ENCODE results near the gene SLC9A9.

Gene SLC9A9

DNA sequence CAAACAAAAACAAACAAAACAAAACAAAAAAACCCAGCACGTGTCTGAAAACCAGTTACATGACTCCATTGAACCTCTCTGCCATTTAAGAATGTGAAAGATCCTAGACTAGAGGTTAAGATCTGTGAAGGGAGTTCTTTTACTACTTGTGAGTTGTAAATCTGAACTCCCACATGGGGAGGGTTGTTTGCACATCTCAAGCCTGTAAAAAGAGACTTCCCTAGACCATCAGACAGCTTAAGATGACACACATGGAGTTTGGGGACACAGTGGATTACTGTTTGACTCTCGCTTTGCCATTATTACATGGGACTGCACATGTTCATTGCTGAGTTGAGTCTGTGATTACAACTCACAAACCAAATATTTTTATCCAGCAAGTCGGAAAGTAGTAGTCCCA is 171.5 kb downstream of the SLC9A9 start:
- no peak for DNase-seq

DNA sequence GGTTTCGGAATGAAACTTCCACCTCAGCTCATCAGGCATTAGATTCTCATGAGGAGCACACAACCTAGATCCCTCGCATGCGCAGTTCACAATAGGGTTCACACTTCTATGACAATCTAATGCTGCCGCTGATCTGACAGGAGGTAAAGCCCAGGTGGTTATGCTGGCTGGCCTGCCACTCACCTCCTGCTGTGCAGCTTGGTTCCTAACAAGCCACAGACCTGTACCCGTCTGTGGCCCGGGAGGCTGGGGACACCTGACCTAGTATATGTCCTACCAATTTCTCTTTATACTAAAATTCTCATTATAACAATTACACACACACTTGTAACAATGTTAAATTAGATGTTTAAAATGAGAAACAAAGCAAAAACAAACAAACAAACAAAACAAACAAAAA is 172.2 kb downstream of the SLC9A9 start:
- no peak for DNase-seq

DNA sequence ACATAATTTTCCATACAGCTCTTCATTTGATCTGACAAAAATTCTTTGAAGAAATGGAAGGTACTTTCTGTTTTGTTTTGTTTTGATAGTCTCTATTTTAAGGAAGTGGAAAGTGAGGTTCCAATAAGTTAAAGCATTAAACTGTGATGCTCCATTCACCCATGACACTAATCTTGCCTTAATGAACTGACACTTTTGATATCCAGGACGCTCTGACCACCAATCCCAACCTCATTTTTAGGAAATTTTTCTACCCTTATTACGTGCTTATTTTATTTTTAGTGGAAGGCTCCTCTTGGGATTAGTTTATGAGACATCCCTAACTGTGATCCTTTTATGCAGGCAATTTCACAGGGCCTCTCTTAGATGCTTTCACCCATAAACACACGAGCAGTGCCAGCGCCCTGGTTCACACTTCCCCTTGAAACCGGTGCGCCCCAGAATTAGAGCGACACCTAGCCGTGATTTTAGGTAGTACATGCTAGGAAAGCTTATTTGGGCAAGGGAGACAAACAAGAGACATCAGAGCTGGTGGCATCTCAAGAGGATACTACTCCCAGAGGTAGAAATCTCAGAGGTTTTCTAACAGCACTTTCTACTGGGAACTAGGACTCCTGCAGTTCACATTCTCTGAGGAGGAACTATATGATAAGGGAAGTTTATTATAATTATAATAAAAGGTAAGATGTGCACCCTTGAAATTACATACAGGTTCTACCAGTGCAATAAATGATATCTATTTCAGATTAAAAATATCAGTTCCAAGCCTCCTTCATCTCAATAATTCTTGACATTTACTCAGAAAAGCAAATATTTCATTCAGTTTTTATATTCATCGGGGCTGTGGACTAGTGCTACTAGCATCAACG is 173.9 kb downstream of the SLC9A9 start:
- peak; percentile 81 for DNase-seq

DNA sequence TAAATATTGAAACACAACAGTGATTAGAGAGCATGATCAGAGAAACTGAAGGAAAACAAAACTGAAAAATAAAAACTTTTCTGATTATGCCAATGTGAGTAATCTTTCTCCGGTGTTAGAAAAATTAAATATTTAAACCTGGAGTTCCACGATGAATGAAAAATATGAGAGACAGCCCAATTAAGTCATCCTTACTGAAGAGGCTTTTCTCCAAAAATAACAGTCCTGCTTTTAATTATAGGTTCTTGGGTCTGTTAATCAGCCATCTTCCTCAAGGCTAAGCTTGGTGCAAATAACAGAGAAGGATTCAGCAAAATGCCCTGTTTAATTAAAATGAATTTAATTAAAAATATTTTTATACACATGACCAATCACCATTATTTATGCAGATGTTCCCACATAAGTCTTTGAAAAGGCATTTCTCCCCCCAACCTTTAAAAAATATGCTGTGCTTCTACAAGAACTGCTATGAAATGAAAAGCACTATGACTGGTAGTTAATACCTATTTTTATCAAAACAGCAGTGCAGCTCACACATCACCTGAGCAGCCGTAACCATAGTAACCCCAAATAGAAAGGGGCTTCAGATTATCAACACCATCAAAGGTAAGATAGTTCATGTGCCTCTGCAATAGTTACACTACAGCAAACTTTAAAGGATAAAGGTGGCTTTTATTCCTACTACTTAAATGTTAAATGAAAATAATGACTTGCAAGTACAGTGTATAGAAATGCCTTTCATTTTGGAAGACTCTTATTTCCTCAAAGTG is 175.7 kb downstream of the SLC9A9 start:
- DNase-seq: no peak

DNA sequence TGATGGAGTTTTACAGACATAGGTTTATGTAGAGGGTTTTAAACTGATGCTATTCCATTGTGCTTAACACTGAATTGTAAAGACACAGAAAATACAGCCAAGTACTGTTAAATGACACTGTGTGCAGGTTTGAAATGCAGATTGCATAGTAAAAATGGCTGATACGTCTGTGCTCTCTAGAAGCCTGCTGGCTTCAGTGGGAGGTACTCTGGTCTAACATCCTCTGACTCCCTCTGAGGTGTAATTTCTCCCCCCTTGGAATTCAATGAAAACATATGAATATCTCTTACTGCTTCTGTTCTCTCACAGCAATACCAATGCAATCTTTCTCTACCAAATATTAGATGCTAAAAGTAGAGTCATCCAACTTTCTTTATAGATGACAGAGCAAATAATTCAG is 176.6 kb downstream of the SLC9A9 start:
- DNase-seq: no peak

DNA sequence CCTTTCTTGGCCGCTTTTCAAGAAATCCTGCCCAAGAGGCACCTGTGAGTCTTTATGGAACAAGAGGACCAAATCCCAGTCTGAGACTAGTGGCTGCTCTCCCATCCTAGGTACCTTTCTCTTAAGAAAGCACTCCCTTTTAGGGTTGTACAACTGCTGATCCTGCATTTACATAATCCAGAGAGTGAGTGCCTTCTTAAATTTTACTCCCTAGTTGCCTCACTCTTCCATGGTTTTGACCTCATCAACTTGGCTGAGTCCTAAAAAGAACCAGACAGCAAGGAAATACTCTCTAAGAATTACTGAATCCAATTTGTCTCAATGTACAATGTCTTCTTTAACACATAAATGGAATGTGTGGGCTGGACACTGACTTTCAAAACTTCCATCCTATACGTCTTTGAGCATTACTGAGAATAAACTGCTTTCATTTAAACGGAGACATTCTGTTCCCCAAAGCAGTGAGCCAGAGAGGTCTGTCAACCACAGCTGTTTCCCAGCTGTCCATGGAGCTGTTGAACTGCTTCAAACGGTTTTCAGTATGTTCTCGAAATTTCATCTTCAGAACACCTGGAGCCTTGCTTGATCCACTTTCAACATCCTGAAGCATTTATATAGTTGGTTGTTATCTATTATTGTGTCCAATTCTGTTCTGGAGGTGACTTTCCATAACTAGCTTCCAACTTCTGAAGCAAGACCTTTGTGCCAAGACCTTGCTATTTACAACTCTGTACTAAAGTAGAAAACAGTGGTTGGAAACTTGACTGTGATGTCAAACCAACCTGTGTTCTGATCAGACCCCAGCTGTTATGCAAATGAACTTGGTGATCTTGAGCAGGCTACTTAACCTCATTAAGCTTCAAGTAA is 179.1 kb downstream of the SLC9A9 start:
- no peak for DNase-seq

DNA sequence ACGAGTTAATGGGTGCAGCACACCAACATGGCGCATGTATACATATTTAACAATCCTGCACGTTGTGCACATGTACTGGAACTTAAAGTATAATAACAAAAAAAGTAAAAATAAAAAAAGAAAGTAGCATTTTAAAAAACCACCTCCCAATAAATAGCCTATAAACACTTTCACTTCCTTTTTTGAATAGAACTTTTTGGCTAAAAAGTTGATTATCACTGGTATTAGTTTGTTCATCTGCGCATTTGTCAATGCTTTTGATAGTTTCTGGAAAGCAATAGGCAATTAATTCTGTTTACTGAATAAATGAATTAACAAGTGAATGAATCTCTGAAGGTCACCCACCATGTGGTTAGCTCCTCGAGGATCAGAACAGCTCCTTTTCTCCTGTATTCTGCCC is 179.9 kb downstream of the SLC9A9 start:
- DNase-seq: no peak

DNA sequence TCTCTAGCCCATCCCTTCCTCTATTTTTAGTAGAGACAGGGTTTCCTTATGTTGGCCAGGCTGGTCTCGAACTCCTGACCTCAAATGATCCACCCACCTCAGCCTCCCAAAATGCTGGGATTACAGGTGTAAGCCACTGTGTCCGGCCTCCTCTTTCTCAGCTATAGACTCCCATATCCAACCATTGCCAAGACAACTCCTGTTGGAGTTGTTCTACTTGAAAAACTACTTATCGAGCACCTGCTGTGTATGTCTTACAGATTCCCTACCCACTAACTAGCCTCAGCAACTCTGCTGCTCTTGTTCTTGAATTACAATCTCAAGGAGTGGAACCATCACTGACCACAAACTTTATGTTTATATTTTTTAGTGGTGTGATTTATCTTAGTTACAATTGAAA is 186.6 kb downstream of the SLC9A9 start:
- DNase-seq: no peak

DNA sequence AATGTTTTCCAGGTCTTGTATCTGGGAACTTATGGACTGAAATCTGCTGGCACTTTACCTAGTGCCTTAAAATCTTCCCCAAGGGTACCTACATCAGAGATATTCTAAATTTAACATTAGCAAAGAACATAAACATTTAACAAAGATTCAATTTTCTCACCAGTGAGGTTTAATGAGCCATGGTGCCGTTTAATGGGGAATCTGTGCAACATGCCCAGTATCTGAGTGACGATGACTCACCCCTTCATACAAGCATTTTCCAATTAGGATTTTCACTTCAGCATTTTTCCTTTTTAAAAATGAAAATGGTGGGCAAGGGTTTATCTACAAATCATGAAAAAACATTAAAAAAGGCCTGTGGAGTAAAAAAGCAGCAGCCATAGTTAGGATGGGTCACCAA is 189.4 kb downstream of the SLC9A9 start:
- DNase-seq: no peak

DNA sequence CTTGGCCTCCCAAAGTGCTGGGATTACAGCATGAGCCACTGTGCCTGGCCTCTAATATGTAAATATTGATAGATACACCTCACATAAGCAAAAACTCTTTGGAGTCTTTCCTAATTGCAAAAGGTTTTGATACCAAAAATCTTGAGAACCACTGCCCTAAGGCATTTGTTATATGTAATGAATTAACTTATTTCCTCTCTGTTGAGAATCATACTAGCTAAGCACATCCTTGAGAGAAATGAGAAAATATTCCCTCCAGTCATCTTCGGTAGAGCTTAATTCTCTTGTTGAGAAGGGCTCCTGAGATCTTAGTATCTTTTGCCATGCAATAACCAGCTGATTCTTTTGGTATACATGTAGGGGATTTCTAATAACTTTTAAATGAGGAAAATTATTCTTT is 190.2 kb downstream of the SLC9A9 start:
- no peak for DNase-seq

DNA sequence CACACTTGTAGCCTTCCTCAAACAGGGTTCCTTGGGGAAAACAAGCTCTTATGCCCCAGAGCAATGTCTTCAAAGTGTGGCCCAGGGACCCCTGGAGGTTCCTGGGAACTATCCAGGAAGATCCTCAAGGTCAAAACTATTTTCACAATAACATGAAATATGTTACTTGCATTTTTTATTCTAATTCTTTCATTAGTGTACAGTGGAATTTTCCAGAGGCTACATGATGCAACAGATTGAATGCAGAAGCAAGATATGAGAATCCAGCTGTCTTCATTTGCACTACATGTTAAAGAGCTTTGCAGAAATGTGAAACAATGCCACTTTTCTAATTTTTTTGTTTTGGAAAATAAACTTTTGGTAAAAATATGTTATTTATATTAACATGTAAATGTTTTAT is 190.9 kb downstream of the SLC9A9 start:
- DNase-seq: no peak

DNA sequence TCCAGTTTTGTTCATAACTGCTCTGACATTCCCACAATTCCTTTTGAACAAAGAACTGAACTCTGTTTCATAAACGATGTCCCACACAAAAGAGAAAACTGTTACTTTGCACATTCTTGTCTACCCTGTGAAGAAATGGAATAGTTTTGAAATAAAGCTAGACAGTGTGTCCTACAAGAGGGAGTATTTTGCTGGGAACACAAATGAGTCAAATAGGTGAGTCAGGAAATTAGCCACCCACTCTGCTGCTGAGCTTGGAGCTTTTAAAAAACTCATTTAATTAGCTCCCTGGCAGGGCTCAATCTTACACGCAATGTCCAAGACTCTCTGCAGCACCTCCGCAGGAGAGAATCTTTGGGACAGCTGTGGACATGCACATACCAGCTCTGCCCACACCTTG is 193.4 kb downstream of the SLC9A9 start:
- no peak for DNase-seq

DNA sequence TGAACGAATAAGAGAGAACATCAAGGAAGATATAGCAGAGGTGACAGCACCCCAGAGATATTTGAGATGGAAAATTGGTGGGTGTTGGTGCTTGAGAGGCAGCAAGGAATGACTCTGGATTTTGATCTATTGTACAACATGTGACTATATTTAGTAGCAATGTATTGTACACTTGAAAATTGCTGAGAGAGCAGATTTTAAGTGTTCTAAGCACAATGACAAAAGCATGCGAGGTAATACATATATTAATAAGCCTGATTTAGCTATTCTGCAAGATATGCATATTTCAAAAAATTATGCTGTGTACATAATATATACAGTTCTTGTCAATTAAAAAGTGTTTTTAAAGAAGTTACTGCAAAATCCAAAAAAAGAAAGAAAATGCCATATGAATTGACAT is 194.3 kb downstream of the SLC9A9 start:
- no peak for DNase-seq

DNA sequence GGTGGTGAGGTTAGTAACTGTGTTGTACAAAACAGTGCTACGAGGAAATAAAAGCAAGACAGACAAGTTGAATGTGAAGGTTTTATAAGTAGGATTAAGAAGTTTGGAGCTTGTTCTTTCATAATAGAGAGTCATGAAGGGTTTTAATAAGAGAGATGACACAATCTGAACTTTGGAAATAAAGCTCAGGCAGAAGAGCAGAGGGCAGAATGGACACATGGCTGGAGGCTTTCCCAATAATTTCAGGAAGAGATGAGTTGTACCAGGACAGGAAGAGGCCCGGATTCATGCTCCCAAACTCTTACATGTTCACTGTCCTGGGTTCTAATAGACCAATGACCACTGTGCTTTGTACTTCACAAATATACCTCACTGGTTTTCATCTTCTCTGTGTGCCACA is 194.8 kb downstream of the SLC9A9 start:
- DNase-seq: no peak

DNA sequence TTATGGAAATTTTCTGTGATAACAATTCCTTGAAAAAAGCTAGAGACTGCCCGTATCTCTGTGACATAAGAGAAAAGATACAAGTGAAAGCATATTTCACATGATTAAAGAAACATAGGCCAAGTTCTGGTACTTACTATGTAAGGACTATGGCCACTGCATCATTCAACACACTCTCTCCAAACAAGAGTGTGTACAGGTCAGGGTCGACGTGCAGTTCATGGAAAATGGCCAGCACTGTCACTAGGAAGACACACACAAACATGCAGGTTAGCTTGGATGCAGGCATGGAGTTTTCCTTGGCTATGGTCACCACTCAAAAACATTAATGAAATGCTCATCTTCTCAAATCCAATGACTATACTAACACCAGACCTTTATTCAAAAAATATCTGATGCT is 196.2 kb downstream of the SLC9A9 start:
- no peak for DNase-seq

DNA sequence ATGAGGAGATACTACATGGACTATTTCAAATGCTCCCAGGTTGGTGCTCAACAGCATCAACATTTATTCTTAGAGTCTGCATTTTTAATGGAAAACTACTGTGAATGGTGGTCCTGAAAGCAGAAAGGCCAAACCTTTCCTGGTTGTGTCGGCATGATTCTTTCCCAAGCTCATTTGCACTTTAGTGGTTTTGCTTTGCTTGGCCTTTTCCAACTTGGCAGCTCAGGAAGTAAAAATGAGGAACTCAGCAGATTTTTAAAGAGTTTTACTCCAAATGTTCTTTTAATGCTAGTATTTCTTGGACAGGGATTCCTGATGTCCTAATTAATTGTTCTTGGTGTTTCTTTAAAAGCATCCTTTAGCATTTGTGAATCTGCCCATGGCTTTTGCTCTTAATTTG is 197.4 kb downstream of the SLC9A9 start:
- DNase-seq: no peak

DNA sequence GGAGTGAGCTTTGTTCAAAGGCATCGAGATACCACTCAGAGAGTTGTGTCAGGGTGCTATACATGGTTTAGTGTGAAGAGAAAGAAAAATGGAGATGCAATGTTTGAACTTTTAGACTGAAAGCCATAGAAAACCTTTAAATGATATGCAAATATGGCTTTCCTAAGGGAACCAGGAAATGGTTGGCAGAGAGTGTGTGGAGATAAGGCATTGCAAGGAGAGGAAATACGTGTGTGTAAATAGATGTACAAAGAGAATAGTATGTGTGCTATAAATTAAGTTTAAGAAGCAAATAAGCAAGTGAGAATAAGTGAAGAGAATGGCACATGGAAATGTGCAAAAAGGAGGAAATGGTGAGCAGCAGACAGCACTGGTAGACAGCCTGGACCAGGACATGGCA is 198.1 kb downstream of the SLC9A9 start:
- no peak for DNase-seq

DNA sequence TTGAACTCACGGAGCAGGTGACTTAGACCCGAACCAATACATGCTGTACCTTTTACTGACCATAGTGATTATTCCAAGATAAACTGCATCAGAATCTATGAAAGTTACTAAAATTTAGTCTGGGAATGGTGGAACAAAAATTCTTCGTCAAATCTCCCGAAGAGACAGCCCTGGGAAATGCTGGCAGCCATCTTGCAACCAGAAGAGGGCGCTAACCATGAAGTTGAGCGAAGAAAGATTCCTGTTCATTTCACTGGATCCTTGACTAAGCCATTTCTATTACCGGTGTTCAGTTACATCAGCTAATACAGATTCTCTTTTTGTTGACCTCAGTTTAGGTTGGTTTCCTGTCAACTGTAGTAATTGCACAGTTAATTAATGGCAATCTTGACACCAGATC is 199.6 kb downstream of the SLC9A9 start:
- DNase-seq: no peak

DNA sequence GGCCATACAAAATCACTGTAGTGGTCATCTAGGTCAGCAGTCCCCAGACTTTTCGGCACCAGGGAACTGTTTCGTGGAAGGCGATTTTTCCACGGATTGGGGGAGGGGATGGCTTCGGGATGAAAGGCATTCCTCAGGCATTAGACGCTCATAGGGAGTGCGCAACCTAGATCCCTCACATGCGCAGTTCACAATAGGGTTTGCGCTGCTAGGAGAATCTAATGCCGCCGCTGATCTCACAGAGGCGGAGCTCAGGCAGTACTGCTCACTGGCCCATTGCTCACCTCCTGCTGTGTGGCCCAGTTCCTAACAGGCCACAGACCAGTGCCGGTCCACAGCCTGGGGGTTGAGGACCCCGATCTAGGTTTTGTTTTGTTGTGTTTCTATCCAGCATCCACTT is 200.1 kb downstream of the SLC9A9 start:
- no peak for DNase-seq

DNA sequence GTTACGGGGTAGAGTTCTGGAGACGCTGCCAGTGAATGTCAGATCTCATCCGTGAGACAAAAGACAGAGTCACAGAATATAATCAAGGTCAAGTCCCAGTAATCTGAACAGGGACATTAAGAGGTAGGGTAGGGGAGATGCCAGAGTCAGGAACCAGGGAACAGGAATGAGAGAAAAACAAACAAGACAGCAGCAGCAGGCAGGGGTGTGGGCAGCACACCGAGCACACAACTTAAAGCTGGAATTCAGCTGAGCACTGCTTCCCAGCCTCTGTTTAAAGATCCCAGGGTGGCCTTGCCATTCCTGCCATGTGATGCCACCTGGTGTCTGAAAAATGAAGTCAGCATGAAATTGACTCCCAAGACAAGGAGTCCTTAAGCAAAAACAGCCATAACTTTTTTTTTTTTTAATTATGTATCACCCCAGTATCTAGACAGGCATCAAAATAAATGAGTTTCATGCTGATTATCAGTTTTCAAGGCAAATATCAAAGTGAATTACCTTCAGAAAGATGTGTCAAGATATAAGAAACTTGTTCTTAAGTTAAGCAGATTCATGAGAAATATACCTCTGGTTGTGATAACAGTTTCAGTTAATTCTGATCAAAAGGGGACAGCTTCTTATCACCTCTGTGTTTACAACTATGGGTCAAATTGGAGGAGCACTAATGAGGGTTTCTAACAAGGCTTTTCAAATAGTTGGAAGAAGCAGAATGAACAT is 203.7 kb downstream of the SLC9A9 start:
- peak; percentile 7 for DNase-seq

DNA sequence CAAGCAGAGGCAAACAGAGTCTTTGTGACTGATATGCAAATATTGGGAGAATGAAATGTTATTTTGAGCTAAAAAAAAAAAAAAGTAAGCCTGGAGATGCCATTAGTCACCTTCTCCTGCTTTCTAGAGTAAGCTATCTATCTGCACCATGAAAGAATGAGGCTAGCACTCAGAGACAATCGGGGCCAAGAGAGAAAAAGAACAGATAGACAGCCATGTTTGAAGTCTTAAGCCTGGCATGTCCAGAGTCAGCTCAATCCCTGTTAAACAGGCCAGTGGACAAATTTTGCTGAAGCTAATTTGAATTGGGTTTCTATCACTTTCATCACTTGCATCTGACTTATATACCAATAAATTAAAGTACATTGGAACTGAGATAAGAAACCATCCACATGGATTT is 204.4 kb downstream of the SLC9A9 start:
- no peak for DNase-seq

DNA sequence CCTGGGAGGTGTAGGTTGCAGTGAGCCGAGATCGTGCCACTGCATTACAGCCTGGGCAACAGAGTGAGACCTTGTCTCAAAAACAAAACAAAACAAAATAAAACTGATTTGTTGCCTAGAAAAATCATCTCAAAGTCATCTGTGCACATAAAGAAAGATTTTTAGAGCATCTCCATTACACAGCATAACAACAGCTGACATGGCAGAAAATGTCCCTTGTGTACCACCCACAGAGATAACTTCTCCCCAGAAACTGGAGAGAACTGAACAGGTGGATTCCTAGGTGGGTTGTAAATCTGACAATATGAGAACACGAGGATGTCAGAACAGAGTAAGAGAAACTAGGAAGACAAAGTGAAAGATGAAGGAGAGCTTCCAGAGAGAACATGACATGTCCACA is 207.5 kb downstream of the SLC9A9 start:
- no peak for DNase-seq

DNA sequence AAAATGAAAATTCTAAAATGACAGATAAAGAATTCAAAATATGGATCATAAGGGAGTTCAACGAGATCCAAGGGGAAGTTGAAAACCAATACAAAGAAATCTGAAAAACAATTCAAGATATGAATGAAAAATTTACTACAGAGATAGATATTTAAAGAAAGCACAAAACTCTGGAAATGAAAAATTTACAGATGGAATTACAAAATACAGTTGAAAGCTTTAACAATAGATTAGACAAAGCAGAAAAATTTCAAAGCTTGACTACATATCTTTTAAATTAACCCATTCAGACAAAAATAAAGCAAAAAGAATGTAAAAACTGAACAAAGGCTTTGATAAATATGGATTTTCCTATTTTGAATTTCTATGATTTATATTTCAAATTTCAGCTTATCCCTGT is 211.1 kb downstream of the SLC9A9 start:
- DNase-seq: no peak
